ENCODE measurements around the gene CELF4. TPM values are rescaled to one million over a fixed set of nuclear protein-coding genes. Genes with fewer than 3 reads are reported as not detected.

CELF4 gene
- total and polyA plus RNA-seq, 2 of the 4 experiments (the other 2 are of a cell fraction): not detected

GRCh38 chr18:37285825-37286224, 279.8 kb downstream of the CELF4 start:
- in situ Hi-C loops (cut with MboI; ENCODE audit: low sequenced_read_pairs): no loop called here
- no peak overlapping the region for H2AK9ac ChIP-seq (replicated peaks; ENCODE audit: low read depth, low read length, poor library complexity)
- no TSS peak for BruUV-seq (replicated peaks)
- no peaks in the 10 kb centered on the region for H3K79me1 ChIP-seq (ENCODE audit: low read depth in 1 of 2, low read length in 2 of 2)
- dilution Hi-C loops (cut with HindIII; ENCODE audit: low sequenced_read_pairs, unreplicated experiment): no loop called here
- no peaks in the 10 kb centered on the region for H3K9me3 ChIP-seq (ENCODE audit: control insufficient read depth, insufficient read depth, low read length)
- TF ChIP-seq USF2 (IDR thresholded peaks at IDR 0.05; ENCODE audit: low read depth, low read length) (no peak), POLR2A (IDR thresholded peaks at IDR 0.05; ENCODE audit: low read depth, low read length) (no peak), ELK1 (IDR thresholded peaks at IDR 0.05; ENCODE audit: borderline replicate concordance, low read depth, low read length) (no peak), FOS (IDR thresholded peaks at IDR 0.05; ENCODE audit: low read depth, low read length) (no peak), MXI1 (IDR thresholded peaks at IDR 0.05; ENCODE audit: borderline replicate concordance, low read depth, low read length) (no peak), MAZ (IDR thresholded peaks at IDR 0.05; ENCODE audit: borderline replicate concordance, low read depth, low read length) (no peak), SMC3 (IDR thresholded peaks at IDR 0.05; ENCODE audit: low read depth, low read length) (no peak), NFE2L2 (IDR thresholded peaks at IDR 0.05; ENCODE audit: low read depth, low read length) (no peak), CTCF (conservative IDR thresholded peaks at IDR 0.05; ENCODE audit: low read depth, low read length) (no peak), CEBPB (IDR thresholded peaks at IDR 0.05; ENCODE audit: low read depth, low read length) (no peak)
- H4K5ac ChIP-seq (ENCODE audit: low read depth, low read length): no peak overlapping the region
- H2BK20ac ChIP-seq (ENCODE audit: low read depth, low read length): no peak overlapping the region
- no peak overlapping the region for H3K4ac ChIP-seq (ENCODE audit: low read depth, low read length)
- no peak overlapping the region for H3K23ac ChIP-seq (ENCODE audit: low read depth, low read length)
- no peak overlapping the region for H2BK120ac ChIP-seq (ENCODE audit: low read depth, low read length)
- H3K9me1 ChIP-seq (ENCODE audit: insufficient read depth, low read length): no peaks in the 10 kb centered on the region
- H3K9ac ChIP-seq (ENCODE audit: low read depth, low read length): no peak overlapping the region
- no peak overlapping the region for H2AK5ac ChIP-seq (ENCODE audit: low read depth, low read length)
- no peak overlapping the region for H2AFZ ChIP-seq (replicated peaks; ENCODE audit: low read length, poor library complexity)
- no peak overlapping the region for H3K4me3 ChIP-seq (ENCODE audit: insufficient read depth, low read depth, low read length)
- no peaks in the 10 kb centered on the region; the same call in none of the 2 replicates for H3K27me3 ChIP-seq (ENCODE audit: control insufficient read depth, insufficient read depth, low read length)
- intact Hi-C loops (cut with micrococcal nuclease): no loop called here
- no peaks in the 10 kb centered on the region for H3K4me1 ChIP-seq (ENCODE audit: control insufficient read depth, insufficient read depth, low read length)
- no peak overlapping the region for H3K56ac ChIP-seq (ENCODE audit: extremely low read depth, insufficient read depth, low read length)
- H2BK15ac ChIP-seq (ENCODE audit: low read depth, low read length): no peak overlapping the region
- H3K4me2 ChIP-seq (ENCODE audit: low read depth, low read length): no peak overlapping the region
- no peaks in the 10 kb centered on the region for H3K36me3 ChIP-seq (ENCODE audit: control insufficient read depth, insufficient read depth, low read length)
- no peak overlapping the region for H2BK5ac ChIP-seq (ENCODE audit: low read depth, low read length, poor library complexity, severe bottlenecking)
- H4K8ac ChIP-seq (ENCODE audit: low read depth in 2 of 2, low read length in 2 of 2): no peak overlapping the region
- H3K18ac ChIP-seq (ENCODE audit: low read depth, low read length): no peak overlapping the region
- ATAC-seq (ENCODE audit: low read depth) (no peak), DNase-seq (no peak)
- no peak overlapping the region for H4K91ac ChIP-seq (ENCODE audit: insufficient read depth, low read depth, low read length)
- WGBS, 2 experiments (ENCODE audit: extremely low coverage in 2 of 2, insufficient read length in 1 of 2): no CpG with 5 or more reads among the region's 12 CpGs
- H3K14ac ChIP-seq (replicated peaks; ENCODE audit: low read depth, low read length): no peak overlapping the region
- POLR2A ChIA-PET (ENCODE audit: unreplicated experiment): no interaction called here
- CTCF ChIA-PET: no interaction called here
- H4K20me1 ChIP-seq (ENCODE audit: insufficient read depth, low read length): no peaks in the 10 kb centered on the region; the same call in 1 of the 2 replicates
- no peak overlapping the region for H3K27ac ChIP-seq (ENCODE audit: insufficient read depth, low read length)
